GM11168 (cell line): ENCODE data around the gene DOLPP1.

Source experiments
- in situ Hi-C: fragments of 300-500 bp; cut with MboI; formaldehyde crosslinking; loops from one replicate; pipeline ENCODE4 v1.12.0; 2022; ENCODE audit warnings: low sequenced_read_pairs; ENCODE audit not compliant: unreplicated experiment

Gene DOLPP1

GRCh38 chr9:129093602-129094386 lies 12.9 kb downstream of the DOLPP1 start:
- in situ Hi-C loops, result no loop called here

- in situ Hi-C loops, result no loop called here
These were observed 13.7 kb downstream of the DOLPP1 start for GRCh38 chr9:129094387-129095169.

- in situ Hi-C loops, result no loop called here
These were observed 14.3 kb downstream of the DOLPP1 start for GRCh38 chr9:129095170-129095667.

GRCh38 chr9:129095908-129096307 lies 15.0 kb downstream of the DOLPP1 start:
- in situ Hi-C loops, result no loop called here

GRCh38 chr9:129097671-129098306 lies 16.9 kb downstream of the DOLPP1 start:
- in situ Hi-C loops, result no loop called here

- in situ Hi-C loops, result no loop called here
These were observed 17.4 kb downstream of the DOLPP1 start for GRCh38 chr9:129098328-129098727.

- in situ Hi-C loops, result no loop called here
These were observed 19.7 kb downstream of the DOLPP1 start for GRCh38 chr9:129100383-129101169.

GRCh38 chr9:129101279-129101678 lies 20.4 kb downstream of the DOLPP1 start:
- in situ Hi-C loops, result no loop called here

- in situ Hi-C loops, result no loop called here
These were observed 21.2 kb downstream of the DOLPP1 start for GRCh38 chr9:129102095-129102525.

- in situ Hi-C loops, result no loop called here
These were observed 22.1 kb downstream of the DOLPP1 start for GRCh38 chr9:129102791-129103594.

- in situ Hi-C loops, result no loop called here
These were observed 22.7 kb downstream of the DOLPP1 start for GRCh38 chr9:129103595-129103965.

GRCh38 chr9:129104051-129104450 lies 23.1 kb downstream of the DOLPP1 start:
- in situ Hi-C loops, result no loop called here

- in situ Hi-C loops, result no loop called here
These were observed 25.2 kb downstream of the DOLPP1 start for GRCh38 chr9:129105857-129106694.

- in situ Hi-C loops, result no loop called here
These were observed 26.7 kb downstream of the DOLPP1 start for GRCh38 chr9:129107651-129108050.

- in situ Hi-C loops, result no loop called here
These were observed 27.3 kb downstream of the DOLPP1 start for GRCh38 chr9:129108083-129108804.

- in situ Hi-C loops, result no loop called here
These were observed 28.1 kb downstream of the DOLPP1 start for GRCh38 chr9:129108805-129109536.

- in situ Hi-C loops, result no loop called here
These were observed 28.6 kb downstream of the DOLPP1 start for GRCh38 chr9:129109537-129109903.
